ENCODE results near the gene F10.
"Not testable (repeated sequence)": the region's sequence is repeated elsewhere in the genome, so short reads cannot be mapped to it uniquely, and the experiment has no call there.

F10 gene

DNA sequence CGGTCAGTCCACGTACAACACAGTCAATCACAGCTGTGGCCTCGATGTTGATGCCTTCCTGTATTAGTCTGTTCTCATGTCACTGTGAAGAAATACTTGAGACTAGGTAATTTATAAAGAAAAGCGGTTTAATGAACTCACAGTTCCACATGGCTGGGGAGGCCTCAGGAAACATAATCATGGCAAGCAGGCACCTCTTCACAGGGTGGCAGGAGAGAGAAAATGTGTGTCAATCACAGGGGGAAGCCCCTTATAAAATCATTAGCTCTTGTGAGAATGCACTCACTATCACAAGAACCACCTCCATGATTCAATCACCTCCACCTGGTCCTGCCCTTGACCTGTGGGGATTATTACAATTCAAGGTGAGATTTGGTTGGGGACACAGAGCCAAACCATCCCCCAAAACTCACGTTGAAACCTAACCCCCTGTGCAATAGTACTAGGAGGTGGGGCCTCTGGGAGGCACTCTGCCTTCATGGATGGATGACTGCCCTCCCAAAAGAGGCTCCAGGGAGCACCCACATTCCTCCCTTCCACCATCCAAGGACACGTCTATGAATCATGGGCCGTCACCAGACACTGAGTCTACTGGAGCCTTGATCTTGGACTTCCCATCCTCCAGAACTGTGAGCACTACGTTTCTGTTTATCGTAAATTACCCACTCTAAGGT lies 33.5 kb downstream of the F10 start:
- DNase-seq = no peak

DNA sequence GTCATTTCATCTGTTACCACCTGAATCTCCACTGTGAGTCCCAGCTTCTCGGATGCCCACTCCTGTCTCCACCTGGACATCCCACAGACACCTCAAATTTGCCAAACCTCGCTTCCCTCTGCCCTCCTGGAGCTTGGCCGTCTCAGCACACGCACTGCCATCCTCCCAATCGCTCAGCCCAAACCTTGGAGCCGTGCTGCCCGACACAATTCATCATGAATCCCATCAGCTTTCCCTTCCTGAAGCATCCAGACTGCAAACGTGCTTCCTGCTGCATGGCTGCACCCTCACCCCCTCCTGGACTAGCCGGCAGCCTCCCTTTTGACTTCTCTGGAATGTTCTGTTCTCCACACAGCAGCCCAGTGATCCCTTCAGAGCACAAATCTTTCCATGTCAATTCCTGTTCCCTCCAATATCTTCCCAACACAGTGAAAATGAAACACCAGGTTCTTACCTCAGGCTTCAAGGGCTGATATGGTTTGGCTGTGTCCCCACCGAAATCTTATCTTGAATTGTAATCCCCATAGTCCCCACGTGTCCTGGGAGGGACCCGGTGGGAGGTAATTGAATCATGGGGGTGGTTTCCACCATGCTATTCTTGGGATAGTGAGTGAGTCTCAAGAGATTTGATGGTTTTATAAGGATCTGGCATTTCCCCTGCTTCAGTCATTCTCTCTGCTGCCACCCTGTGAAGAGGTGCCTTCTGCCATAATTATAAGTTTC lies 34.8 kb downstream of the F10 start:
- no peak for DNase-seq

DNA sequence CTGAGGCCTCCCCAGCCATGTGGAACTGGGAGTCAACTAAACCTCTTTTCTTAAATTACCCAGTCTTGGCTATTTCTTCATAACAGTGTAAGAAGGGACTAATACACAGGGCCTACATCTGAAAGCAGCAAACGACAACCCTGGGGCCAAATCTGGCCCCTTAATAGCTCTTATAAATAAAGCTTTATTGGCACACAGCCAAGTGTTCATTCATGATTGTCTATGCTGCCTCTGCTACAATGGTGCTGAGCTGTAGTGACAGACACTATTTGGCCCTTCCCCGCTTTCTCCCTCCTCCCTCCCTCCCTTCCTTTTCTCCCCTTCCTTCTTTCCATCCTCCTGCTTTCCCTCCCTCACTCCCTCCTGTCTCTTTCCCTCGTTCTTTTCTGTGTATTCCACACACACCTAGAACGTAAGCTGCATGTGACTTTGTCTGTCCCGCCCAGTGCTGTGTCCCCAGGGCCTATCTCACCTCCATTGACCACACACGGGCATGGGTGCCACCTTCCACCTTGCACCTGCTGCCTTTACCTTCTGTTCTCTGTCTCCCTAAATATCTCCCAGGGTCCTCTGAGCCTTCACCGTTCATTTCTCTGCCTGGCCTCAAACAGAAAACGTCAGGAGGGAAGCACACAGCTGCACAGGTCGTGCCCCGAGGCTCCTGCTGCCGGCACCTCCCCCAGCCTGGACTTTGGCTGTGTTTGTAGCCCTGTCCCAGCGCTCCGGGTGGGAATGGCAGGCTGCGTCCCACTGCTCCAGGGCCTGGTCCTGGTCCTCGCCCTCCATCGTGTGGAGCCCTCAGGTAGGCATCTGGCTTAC lies 35.5 kb downstream of the F10 start, which contains the start of gene PROZ:
PROZ (plus strand) TSS at position 720 of the 819 bp plus-strand sequence; CDS start at position 733, 13 bp downstream.
- no peak for DNase-seq

DNA sequence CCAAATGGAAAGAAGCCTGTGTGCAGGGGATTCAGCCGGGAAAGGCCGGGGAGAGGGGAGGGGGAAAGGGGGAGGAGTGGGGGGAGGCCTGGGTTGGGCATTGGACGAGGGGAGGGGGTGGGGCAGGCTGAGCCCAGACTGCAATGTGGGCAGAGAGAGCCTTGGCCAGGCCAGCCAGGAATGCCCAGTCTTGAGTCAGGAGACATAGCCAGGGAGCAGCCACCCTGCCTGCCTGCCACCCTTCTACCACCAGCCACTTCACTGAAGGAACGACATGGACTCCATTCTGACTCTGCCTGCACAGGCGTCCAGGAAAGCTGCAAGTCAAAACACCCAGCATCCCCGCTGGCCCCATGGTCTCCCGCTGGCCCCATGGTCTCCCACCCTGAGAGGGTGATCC lies 36.3 kb downstream of the F10 start:
- no peak for DNase-seq

DNA sequence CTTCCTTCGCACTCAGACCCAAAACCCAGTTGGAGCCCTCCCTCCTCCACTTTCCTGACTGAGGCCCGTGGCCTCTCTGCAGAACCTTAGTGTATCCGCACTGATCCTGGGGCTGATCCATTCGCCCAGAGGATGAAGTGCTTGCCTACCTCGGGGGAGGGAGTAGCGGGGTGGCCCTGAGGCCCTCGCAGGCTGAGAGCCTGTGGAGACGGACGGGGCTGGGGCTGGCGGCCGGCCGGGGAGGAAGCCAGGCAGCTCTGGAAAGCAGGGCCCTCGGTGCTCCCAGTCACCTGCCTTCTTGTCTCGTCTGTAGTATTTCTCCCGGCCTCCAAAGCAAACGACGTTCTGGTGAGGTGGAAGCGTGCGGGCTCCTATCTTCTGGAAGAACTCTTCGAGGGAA lies 37.1 kb downstream of the F10 start:
- DNase-seq = no peak

DNA sequence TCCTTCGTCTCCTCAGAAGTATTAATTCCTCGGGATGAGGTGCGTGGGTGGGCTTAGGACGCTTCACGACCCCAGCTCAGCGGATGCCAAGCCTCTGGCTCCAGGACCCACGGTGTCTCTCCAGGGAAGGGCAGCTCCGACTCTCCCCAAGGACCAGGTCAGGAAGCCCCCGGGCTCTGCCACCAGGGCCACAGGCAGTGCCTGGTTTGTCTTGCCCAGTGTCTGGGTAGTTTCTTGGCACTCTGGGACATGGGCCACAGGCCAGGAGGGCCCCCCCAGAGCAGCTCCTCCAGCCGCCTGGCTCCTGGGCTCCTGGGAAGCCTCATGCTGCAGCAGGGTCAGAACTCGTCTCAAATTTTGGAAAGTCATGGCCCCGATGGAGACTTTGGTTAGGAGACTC lies 38.4 kb downstream of the F10 start:
- DNase-seq = no peak

DNA sequence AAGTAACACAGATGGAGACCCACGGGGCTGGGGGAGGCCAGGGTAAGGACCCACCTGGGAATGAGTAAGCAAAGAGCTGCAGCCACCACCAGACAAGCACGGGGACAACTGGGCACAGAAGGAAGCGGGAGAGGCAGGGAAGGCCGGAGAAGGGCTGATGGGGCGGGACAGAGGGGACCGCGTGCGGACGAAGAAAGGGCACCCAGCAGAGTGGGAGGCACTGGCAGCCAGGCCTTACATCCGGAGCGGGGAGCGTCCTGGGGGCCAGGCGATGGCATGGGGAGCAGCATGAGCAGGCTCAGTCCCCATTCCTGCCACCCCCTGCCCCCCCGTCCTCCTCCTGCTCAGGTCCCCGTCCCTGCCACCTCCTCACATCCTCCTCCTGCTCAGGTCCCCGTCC lies 38.8 kb downstream of the F10 start:
- DNase-seq = no peak

DNA sequence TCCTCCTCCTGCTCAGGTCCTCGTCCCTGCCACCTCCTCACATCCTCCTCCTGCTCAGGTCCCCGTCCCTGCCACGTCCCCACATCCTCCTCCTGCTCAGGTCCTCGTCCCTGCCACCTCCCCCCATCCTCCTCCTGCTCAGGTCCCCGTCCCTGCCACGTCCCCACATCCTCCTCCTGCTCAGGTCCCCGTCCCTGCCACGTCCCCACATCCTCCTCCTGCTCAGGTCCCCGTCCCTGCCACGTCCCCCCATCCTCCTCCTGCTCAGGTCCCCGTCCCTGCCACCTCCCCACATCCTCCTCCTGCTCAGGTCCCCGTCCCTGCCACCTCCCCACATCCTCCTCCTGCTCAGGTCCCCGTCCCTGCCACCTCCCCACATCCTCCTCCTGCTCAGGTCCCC lies 39.4 kb downstream of the F10 start:
- not testable (repeated sequence) for DNase-seq

DNA sequence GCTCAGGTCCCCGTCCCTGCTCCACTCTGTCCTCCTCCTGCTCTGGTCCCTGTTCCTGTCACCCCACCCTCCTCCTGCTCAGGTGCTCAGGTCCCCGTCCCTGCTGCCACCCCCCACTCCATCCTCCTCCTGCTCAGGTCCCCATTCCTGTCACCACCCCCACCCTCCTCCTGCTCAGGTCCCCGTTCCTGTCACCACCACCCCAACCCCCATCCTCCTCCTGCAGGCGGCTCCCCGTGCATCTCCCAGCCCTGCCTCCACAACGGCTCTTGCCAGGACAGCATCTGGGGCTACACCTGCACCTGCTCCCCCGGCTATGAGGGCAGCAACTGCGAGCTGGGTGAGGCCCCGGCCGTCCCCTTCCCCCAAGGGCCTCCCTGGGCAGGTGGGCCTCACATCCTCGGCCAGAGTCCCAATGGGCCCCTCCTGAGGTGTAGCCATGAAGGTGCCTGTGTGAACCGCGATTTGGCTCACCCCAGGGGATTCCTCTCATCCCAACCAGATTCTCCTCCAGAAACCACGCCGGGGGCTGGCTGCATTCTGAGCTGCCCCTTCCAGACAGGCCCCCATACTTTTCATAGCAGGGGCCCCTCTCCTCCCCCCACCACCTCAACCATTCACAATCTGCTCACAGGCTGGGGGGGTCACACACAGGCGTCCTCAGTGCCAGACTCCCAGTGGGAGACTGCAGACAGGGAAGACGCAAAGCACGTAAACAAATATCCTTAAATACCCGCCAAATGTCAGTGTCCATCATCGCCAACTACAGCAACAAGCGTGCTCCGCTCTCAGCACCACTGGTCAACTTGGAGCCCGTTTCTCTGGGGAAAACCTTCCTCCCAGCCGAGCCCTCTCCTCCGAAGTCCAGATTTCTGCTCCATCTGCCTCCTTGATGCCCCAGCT lies 40.4 kb downstream of the F10 start:
- no peak for DNase-seq

DNA sequence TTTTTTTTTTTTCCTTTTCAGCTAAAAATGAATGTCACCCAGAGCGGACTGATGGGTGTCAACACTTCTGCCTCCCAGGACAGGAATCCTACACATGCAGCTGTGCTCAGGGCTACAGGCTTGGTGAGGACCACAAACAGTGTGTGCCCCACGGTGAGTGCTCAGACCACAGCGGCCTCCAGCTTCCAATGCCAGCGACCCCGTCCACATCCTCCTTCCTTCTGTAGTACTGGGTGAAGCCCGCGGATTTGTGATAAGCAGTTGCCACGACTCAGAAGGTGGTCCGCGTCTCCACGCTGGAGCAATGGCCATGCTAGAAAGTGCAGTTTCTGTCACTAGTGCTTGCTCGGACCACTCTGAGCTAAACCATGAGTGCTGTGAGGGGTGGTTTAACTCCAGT lies 41.9 kb downstream of the F10 start:
- DNase-seq = no peak

DNA sequence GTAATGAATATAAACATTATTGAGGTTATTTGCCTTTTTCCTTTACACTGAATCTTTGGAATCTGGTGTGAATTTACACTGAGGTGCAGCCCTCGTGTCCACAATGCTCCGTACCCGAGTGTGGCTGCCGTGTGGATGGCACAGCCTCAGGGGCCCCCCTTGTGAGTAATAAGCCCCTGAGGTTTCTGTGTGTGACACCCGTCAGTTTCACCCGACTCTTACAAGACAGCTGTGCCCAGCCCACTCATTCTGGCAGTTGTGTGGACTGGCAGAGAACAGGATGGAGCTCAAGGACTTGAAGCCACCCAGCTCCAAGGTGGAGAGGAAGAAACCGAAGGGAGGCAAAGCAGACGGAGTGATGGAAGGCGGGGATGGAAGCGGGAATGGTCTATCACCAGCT lies 43.7 kb downstream of the F10 start:
- DNase-seq = no peak

DNA sequence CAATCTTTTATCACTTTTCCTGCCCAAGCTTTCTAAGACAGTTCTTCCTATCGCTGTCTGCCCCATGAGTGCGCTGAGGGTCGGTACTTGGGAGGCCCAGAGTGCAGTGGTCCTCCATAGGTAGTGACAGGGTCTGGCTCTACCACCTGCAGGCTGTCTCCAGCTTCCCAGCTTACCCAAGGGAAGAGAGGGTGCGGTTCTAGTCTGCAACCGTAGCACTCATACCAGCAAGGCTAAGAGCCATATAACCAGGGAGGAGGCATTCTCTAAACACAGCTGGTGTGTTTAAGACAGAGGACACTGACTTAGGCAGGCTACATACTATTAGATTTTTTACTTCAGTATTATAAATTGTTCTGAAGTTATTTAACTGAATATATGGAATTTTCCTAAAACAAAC lies 44.1 kb downstream of the F10 start:
- DNase-seq = no peak

DNA sequence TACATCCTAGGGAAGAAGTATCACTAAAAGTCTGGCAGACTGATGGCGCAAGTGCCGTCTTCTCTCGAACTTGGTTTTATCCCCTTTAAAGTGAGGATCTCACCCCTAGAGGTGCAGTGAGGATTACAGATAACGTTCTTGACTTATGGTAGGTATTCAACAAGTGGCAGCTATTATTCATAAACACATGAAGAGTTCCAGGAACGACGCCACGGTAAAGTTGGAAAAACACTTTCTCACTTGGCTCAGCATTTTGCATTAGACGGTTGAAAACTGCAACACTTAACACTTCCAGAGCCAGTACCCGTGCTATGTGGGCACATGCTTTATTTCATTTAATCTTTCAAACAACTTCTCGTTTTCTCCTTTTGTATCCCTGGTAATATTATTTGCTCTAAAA lies 44.6 kb downstream of the F10 start:
- no peak for DNase-seq

DNA sequence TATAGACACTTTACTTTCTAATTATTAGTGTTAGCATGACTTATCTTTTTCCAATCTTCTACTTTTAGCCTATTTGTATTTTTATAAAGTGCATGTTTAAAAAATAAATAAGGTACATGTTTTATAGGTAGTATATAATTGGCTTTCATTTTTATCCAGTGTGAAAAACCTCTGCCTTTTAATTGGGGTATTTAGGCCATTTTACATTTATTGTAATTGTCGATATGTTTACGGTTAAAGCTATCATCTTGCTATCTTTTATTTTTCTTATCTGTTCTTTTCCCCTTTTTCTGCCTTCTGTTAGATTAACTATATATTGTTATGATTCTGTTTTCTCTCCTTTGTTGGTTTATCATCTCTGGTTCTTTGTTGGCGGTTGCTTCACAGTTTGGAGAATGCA lies 45.0 kb downstream of the F10 start:
- no peak for DNase-seq

DNA sequence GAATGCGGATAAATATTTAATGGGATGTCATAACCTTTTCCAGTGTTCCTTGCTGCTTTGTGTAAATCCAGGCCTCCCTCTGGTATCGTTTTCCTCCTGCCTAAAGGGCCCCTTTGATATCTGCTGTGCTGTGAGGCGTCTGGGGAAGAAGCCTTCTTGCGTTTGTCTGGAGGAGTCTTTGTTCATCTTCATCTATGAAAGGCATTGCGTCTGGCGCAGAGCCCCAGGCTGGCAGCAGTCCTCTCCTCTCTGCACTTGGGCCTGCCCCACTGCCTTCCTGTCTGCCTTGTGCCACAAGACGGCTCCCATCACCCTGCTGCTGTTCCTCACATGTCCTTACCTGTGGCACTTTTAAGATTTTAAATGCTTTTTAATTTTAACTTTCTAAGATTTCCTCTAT lies 45.6 kb downstream of the F10 start:
- DNase-seq = no peak

DNA sequence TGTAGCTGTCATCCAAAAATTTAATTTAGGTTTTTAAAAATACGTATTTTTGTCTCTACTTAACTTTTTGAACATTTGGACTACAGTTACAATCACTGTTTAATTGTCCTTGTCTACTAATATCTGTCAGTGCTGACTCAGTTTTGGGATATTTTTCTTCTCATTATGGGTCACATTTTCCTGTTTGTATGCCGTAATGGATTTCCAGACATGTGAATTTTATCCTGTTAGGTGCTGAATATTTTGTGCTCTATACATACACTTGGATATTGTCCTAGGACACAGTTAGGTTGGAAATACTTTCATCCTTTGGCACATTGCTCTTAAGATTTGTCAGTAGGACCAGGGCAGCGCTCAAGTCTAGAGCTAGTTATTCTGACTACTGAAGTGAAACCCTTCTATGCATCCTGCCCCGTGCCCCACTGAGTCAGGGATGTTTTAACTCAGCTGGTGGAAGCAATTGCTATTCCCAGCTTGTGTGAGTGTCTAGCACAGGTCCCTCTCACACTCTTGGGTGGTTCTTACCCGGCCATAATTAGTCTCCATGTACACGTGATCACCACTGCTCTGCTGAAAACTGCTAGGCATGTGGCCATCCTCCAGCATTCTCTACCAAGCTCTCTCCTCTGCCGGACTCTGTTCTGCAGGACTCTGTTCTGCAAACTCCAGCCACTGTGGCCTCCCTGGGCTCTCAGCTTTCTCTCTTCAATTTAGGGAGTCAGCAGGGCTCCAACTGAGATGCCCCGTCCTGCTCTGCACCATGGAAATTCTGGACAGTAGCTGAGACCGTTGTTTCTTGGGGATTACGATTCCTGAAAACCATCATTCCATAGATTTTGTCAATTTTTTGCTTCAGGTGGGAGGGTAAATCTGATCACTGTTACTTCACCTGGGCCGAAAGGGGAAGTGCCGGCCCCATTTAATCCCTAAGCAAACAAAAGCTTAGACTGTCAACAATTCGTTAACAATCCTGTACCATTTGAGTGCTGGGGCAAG lies 47.0 kb downstream of the F10 start:
- no peak for DNase-seq

DNA sequence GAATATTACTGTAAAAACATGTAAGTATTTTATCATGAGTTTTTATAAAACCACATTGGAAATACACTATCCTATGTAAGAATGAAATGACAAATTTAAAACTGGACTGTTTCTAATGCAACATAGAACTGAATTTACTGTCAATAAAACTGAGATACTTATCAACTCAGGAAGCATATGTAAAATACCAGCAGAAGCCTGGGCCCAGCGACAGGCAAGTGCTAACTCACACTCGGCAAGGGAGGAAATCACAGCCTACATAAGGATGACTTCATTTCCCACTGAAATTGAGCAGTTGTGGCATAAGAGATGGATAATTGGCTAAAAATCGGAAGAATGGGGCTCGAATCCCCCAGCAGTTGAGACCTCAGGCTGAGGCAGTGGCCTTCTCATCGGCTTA lies 47.9 kb downstream of the F10 start:
- no peak for DNase-seq

DNA sequence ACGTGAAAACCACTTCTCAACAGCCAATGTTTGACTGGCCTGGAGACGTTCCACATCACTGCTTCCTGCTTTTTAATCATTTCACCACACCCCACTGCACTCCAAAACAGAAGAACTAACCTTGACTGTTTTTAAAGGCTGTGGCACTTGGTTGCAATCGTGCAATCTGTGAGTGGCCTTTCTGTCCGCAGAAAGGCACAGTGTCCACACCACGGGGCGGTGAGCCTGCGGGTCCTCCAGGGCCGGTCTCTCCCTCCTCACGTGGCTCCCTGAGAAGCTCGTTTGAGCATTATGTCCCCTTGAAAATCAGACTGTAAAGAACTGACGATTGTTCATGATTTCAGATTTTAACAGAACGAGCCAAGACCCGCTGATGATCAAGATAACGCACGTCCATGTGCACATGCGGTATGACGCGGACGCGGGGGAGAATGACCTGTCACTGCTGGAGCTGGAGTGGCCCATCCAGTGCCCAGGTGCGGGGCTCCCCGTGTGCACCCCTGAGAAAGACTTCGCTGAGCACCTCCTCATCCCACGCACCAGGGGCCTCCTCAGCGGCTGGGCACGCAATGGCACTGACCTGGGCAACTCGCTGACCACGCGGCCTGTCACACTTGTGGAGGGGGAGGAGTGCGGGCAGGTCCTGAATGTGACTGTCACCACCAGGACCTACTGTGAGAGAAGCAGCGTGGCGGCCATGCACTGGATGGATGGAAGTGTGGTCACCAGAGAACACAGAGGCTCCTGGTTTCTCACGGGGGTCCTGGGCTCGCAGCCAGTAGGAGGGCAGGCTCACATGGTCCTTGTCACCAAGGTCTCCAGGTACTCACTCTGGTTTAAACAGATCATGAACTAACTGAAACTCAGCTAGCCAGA lies 48.9 kb downstream of the F10 start:
- DNase-seq = no peak

DNA sequence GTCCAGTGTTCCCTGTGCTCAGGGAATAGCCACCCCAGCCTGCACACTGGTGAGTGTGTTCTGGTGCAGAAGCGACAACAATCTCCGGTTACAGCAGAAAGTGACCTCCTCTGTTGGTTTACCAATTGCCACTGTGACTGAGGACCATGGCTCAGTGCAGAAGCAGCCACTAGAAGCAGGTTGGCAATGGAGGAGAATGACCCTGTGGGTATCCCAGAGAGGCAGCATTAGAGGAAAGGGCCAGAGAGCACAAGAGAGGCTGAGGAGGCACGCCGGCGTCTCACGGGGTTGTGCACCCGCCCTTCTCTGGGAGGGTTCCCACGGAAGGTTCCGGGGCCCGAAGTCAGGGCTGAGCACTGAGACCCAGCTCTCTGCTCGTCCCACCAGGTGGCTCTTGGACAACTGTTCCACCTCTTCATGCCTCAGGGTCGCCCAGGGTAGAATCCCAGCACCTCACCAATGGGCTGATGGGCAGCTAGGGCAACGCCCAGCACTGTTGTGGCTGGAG lies 49.9 kb downstream of the F10 start:
- DNase-seq = no peak

DNA sequence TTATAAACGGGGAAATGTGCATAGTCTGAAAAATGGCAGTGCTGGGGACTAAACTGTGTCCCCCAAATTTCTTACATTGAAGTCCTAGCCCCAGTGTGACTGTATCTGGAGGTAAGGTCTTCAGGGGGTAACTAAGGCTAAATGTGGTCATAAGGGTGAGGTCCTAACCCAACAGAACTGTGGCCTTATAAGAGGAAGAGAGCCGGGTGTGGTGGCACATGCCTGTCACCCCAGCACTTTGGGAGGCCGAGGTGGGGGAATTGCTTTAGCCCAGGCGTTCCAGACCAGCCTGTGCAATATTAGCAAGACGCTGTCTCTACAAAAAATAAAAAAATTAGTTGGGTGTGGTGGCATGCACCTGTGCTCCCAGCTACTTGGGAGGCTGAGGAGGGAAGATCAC lies 53.7 kb downstream of the F10 start:
- DNase-seq = no peak

Data from stimulated activated CD4-positive, alpha-beta T cell treated with anti-CD3 and anti-CD28 coated beads, Interleukin-1b, Interleukin-23, amount 100 ng/mL, for 48 hours (primary cell).